Cardiac muscle cell (in vitro differentiated cells and primary cell): ENCODE results near the gene GRK5. TPM values are rescaled to one million over a fixed set of nuclear protein-coding genes. Genes with fewer than 3 reads are reported as not detected.

ENCODE experiments used
- DNase-seq, 2 donors: peaks; one replicate each; pipeline versions ENCODE4 v3.0.0 to v3.0.0-alpha.2; 2010 to 2017; ENCODE audit warnings: low read depth in 1 of 2, low spot score in 1 of 2
- H3K27ac ChIP-seq: fragments of 200-600 bp; sonication (generic); 2 replicates; pipeline ENCODE4 v1.5.1; 2016
- H3K27me3 ChIP-seq: fragments of 200-600 bp; sonication (generic); 2 replicates; pipeline ENCODE4 v1.6.0; 2016; ENCODE audit warnings: control low read depth
- H3K36me3 ChIP-seq: fragments of 200-600 bp; sonication (generic); 2 replicates; pipeline ENCODE4 v1.5.1; 2016; ENCODE audit warnings: control low read depth
- H3K4me1 ChIP-seq: fragments of 200-600 bp; sonication (generic); 2 replicates; pipeline ENCODE4 v1.8.1; 2017; ENCODE audit warnings: low read depth, mild to moderate bottlenecking, mixed run types
- H3K4me3 ChIP-seq: fragments of 200-600 bp; sonication (generic); 2 replicates; pipeline ENCODE4 v1.5.1; 2016; ENCODE audit warnings: mild to moderate bottlenecking
- H3K9me3 ChIP-seq: fragments of 200-600 bp; sonication (generic); 2 replicates; pipeline ENCODE4 v1.5.1; 2017; ENCODE audit warnings: low read depth, mild to moderate bottlenecking, control low read depth
- CTCF ChIP-seq: IDR thresholded peaks from 2 replicates; pipeline ENCODE4 v1.5.1; 2012; ENCODE audit warnings: low read depth, mild to moderate bottlenecking, low read length
- polyA plus RNA-seq: library from polyadenylated mRNA; unstranded; fragments of >200 nt; fragmentation: Nextera tagmentation; extraction: Ambion mirVana; gene quantifications from 2 replicates; pipeline ENCODE4 v1.2.1, GENCODE V29; 2016
- total RNA-seq: library from RNA; depleted of rRNA; stranded (reverse); fragments of >200 nt; gene quantifications from 2 replicates; pipeline ENCODE4 v1.2.3, GENCODE V29; 2016

GRK5 gene
- total and polyA plus RNA-seq, 2 experiments from 2014 or later, result 3.5 to 18.3 TPM

DNA sequence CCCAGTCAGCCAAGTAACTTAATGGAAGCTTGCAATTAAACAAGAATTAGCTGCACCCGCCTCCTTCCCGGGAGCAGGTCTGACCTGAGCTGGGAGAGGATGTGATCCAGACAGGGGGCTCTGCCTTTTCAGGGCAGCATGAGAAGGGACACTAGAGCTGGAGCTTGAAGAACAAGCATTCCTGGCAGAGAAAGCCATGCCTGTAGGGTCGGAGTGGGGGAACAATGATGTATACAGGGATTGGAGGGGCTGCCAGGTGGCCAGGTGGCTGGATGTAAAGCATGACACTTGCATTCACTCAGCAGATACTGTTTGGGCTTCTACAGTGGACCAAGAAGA, 112.5 kb downstream of the GRK5 start:
- no peak overlapping the region for H3K4me3 ChIP-seq
- no peaks in the 10 kb centered on the region for H3K36me3 ChIP-seq
- DNase-seq, result no peak
- no peak for TF ChIP-seq CTCF
- no peak overlapping the region for H3K27ac ChIP-seq
- peaks cover 30% of the 10 kb centered on the region for H3K4me1 ChIP-seq
- H3K9me3 ChIP-seq, result no peaks in the 10 kb centered on the region
- H3K27me3 ChIP-seq, result no peaks in the 10 kb centered on the region

DNA sequence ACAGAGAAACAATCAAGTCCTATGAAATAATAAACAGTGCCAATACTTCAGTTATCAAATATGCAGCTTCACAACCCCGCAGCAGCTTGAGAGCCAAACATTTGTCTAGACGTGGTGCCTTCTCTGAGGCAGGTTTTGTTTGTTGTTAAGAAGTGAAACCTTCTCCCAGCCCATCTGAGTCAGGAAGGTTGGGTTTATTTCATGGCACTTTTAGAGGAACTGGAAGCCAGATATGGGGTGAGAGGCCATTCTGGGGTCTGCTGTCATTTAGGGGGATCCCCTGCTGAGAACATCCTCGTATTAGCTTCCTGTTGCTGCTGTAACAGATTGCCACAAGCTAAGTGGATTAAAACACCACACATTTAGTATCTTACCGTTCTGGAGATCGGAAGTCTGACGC, 113.6 kb downstream of the GRK5 start:
- Histone ChIP-seq H3K4me3 (no peak overlapping the region), H3K27me3 (no peaks in the 10 kb centered on the region), H3K4me1 (peaks cover 30% of the 10 kb centered on the region), H3K27ac (no peak overlapping the region), H3K36me3 (no peaks in the 10 kb centered on the region), H3K9me3 (no peaks in the 10 kb centered on the region)
- no peak for TF ChIP-seq CTCF
- no peak for DNase-seq

DNA sequence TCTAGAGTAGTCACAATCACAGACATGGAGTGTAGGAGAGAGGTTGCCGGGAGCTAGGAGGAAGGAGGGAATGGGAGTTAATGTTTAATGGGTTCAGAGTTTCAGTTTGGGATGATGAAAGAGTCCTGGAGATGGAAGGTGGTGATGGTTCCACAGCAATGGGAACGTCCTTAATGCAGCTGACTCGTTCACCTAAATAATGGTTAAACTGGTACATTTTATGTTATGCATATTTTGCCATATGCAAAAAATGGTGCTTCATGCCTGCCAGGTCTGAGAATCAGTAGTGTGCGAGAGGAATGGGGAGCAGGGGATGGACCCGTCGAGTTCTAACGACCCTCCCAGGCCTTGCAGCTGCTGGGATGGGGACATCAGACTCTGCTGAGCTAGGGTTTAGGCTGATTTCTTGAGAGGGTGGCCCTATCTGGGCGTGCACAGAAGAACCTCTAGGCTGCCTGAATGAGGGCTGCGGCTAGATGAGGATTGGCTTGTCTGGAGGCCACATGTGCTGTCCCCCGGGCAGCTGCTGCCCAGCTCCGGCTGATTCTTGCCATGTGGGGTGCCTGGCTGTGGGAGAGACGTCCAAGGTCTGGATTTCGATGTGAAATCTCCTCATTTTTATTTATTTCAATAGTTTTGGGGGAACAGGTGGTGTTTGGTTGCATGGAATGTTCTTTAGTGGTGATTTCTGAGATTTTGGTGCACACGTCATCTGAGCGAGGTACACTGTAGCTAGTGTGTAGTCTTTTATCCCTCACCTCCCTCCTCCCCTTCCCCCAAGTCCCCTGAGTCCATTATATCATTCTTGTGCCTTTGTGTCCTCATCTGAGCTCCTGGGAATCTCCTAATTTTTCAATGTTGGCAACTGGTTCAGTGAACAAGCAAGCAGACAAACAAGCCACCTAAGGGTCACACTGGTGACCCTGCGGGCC, 116.0 kb downstream of the GRK5 start:
- H3K27me3 ChIP-seq, result no peaks in the 10 kb centered on the region
- H3K36me3 ChIP-seq, result no peaks in the 10 kb centered on the region
- no peak overlapping the region for H3K4me3 ChIP-seq
- peaks cover 13% of the 10 kb centered on the region for H3K4me1 ChIP-seq
- no peak overlapping the region for H3K27ac ChIP-seq
- DNase-seq, result no peak
- no peaks in the 10 kb centered on the region for H3K9me3 ChIP-seq
- TF ChIP-seq CTCF, result no peak

GRCh38 chr10:119325131-119325530, 117.8 kb downstream of the GRK5 start:
- TF ChIP-seq CTCF, result no peak
- Histone ChIP-seq H3K9me3 (no peaks in the 10 kb centered on the region), H3K27ac (no peak overlapping the region), H3K4me3 (no peak overlapping the region), H3K4me1 (peaks cover 2% of the 10 kb centered on the region), H3K36me3 (no peaks in the 10 kb centered on the region), H3K27me3 (no peaks in the 10 kb centered on the region)
- no peak for DNase-seq

DNA sequence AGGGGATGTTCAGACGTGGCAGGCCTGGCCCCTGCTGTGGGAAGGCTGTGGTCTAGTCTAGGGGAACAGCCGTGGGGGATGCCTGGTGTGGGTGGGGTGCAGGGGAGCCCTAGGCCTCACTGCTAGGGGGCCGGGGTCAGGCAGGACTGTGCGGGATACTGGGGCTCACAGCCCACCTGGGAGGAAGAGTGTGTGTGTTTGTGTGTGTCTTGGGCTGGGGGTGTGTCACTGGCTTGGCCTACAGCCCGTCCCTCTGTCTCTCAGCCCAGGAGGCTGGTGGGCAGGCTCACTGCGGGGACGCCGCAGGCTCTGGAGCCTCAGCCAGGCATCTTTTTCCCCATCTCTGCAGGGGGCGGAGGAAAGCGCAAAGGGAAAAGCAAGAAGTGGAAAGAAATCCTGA, 118.8 kb downstream of the GRK5 start:
- DNase-seq, result no peak
- TF ChIP-seq CTCF, result no peak
- Histone ChIP-seq H3K4me3 (no peak overlapping the region), H3K27me3 (no peaks in the 10 kb centered on the region), H3K9me3 (no peaks in the 10 kb centered on the region), H3K27ac (no peak overlapping the region), H3K36me3 (no peaks in the 10 kb centered on the region), H3K4me1 (peaks cover 4% of the 10 kb centered on the region)
